Measurements from ENCODE around the gene COL18A1.

Gene COL18A1

GRCh38 chr21:45491056-45491455 is 86.1 kb downstream of the COL18A1 start:
- no peak overlapping the region for H3K9ac ChIP-seq (ENCODE audit: low read length)
- H3K36me3 ChIP-seq (replicated peaks; ENCODE audit: low read depth, low read length): no peaks in the 10 kb centered on the region
- no peak overlapping the region for H3K4me3 ChIP-seq (ENCODE audit: low read length)
- no peaks in the 10 kb centered on the region for H4K20me1 ChIP-seq (ENCODE audit: insufficient read depth, low read length)
- no peaks in the 10 kb centered on the region for H3K79me2 ChIP-seq (ENCODE audit: low read length)
- H2AFZ ChIP-seq (ENCODE audit: low read depth, low read length): no peak overlapping the region
- H3K27me3 ChIP-seq (ENCODE audit: low read depth, low read length): no peaks in the 10 kb centered on the region
- no peak for TF ChIP-seq EZH2phosphoT487 (IDR thresholded peaks at IDR 0.05; ENCODE audit: low read depth)
- TF ChIP-seq, protein P1, sequence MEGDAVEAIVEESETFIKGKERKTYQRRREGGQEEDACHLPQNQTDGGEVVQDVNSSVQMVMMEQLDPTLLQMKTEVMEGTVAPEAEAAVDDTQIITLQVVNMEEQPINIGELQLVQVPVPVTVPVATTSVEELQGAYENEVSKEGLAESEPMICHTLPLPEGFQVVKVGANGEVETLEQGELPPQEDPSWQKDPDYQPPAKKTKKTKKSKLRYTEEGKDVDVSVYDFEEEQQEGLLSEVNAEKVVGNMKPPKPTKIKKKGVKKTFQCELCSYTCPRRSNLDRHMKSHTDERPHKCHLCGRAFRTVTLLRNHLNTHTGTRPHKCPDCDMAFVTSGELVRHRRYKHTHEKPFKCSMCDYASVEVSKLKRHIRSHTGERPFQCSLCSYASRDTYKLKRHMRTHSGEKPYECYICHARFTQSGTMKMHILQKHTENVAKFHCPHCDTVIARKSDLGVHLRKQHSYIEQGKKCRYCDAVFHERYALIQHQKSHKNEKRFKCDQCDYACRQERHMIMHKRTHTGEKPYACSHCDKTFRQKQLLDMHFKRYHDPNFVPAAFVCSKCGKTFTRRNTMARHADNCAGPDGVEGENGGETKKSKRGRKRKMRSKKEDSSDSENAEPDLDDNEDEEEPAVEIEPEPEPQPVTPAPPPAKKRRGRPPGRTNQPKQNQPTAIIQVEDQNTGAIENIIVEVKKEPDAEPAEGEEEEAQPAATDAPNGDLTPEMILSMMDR (IDR thresholded peaks at IDR 0.05; ENCODE audit: low read depth, low read length): no peak
- no peaks in the 10 kb centered on the region for H3K9me3 ChIP-seq (ENCODE audit: insufficient read depth, low read length)
- no peak overlapping the region for H3K27ac ChIP-seq (ENCODE audit: low read length)
- H3K4me2 ChIP-seq (ENCODE audit: low read length): no peak overlapping the region
- H3K4me1 ChIP-seq (ENCODE audit: low read length): no peaks in the 10 kb centered on the region

DNA sequence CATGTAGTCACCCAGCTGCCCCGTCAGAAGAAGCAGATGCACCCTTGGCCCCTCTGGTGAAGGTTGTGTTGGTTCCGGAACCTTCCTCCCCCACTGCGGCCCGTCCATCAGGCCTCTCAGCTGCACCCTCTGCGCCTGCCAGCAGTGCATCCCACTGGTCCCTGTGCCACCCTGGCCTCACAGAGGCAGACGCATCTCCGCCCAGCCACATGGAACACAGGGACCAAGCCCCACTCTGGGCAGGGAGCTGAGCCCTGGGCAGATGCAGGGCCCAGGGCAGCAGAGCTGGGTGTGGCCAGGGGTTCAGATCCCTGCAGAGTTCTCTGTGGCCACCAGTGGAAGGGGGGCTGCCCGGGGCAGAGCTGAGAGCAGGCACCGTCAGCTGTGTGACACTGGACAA is 86.7 kb downstream of the COL18A1 start:
- TF ChIP-seq, protein P1 (IDR thresholded peaks at IDR 0.05; ENCODE audit: low read depth, low read length): no peak
- no peak for TF ChIP-seq EZH2phosphoT487 (IDR thresholded peaks at IDR 0.05; ENCODE audit: low read depth)
- H3K27me3 ChIP-seq (ENCODE audit: low read depth, low read length): no peaks in the 10 kb centered on the region

GRCh38 chr21:45492765-45493164 is 87.8 kb downstream of the COL18A1 start:
- H3K4me1 ChIP-seq (ENCODE audit: low read length): no peaks in the 10 kb centered on the region
- H3K27me3 ChIP-seq (ENCODE audit: low read depth, low read length): no peaks in the 10 kb centered on the region
- no peak for TF ChIP-seq EZH2phosphoT487 (IDR thresholded peaks at IDR 0.05; ENCODE audit: low read depth)
- TF ChIP-seq, protein P1 (IDR thresholded peaks at IDR 0.05; ENCODE audit: low read depth, low read length): no peak
- no peaks in the 10 kb centered on the region for H4K20me1 ChIP-seq (ENCODE audit: insufficient read depth, low read length)
- H3K9ac ChIP-seq (ENCODE audit: low read length): no peak overlapping the region
- no peak overlapping the region for H3K4me2 ChIP-seq (ENCODE audit: low read length)
- H3K36me3 ChIP-seq (replicated peaks; ENCODE audit: low read depth, low read length): no peaks in the 10 kb centered on the region
- no peak overlapping the region for H3K4me3 ChIP-seq (ENCODE audit: low read length)
- H2AFZ ChIP-seq (ENCODE audit: low read depth, low read length): no peak overlapping the region
- H3K9me3 ChIP-seq (ENCODE audit: insufficient read depth, low read length): no peaks in the 10 kb centered on the region
- no peaks in the 10 kb centered on the region for H3K79me2 ChIP-seq (ENCODE audit: low read length)
- H3K27ac ChIP-seq (ENCODE audit: low read length): no peak overlapping the region

More for the DNA sequence above, 86.7 kb downstream of the COL18A1 start:
- H3K79me2 ChIP-seq (ENCODE audit: low read length): no peaks in the 10 kb centered on the region
- no peak overlapping the region for H3K9ac ChIP-seq (ENCODE audit: low read length)
- H3K9me3 ChIP-seq (ENCODE audit: insufficient read depth, low read length): no peaks in the 10 kb centered on the region
- H3K4me1 ChIP-seq (ENCODE audit: low read length): no peaks in the 10 kb centered on the region
- H4K20me1 ChIP-seq (ENCODE audit: insufficient read depth, low read length): no peaks in the 10 kb centered on the region
- no peaks in the 10 kb centered on the region for H3K36me3 ChIP-seq (replicated peaks; ENCODE audit: low read depth, low read length)
- no peak overlapping the region for H3K27ac ChIP-seq (ENCODE audit: low read length)
- no peak overlapping the region for H2AFZ ChIP-seq (ENCODE audit: low read depth, low read length)
- H3K4me3 ChIP-seq (ENCODE audit: low read length): no peak overlapping the region
- no peak overlapping the region for H3K4me2 ChIP-seq (ENCODE audit: low read length)

- Histone ChIP-seq H3K36me3 (replicated peaks; ENCODE audit: low read depth, low read length) (no peaks in the 10 kb centered on the region), H3K4me1 (ENCODE audit: low read length) (no peaks in the 10 kb centered on the region), H3K79me2 (ENCODE audit: low read length) (no peaks in the 10 kb centered on the region), H2AFZ (ENCODE audit: low read depth, low read length) (no peak overlapping the region), H3K27me3 (ENCODE audit: low read depth, low read length) (no peaks in the 10 kb centered on the region), H3K9ac (ENCODE audit: low read length) (no peak overlapping the region), H3K4me3 (ENCODE audit: low read length) (no peak overlapping the region), H4K20me1 (ENCODE audit: insufficient read depth, low read length) (no peaks in the 10 kb centered on the region), H3K27ac (ENCODE audit: low read length) (no peak overlapping the region), H3K9me3 (ENCODE audit: insufficient read depth, low read length) (no peaks in the 10 kb centered on the region), H3K4me2 (ENCODE audit: low read length) (no peak overlapping the region)
- TF ChIP-seq, protein P1 (IDR thresholded peaks at IDR 0.05; ENCODE audit: low read depth, low read length): no peak
- no peak for TF ChIP-seq EZH2phosphoT487 (IDR thresholded peaks at IDR 0.05; ENCODE audit: low read depth)
Observed at GRCh38 chr21:45493401-45494001, 88.5 kb downstream of the COL18A1 start.

Data from OCI-LY3 (cell line).